WTC11 (cell line): ENCODE measurements around the gene MICAL2. TPM values are rescaled to one million over a fixed set of nuclear protein-coding genes. Genes with fewer than 3 reads are reported as not detected.

ENCODE experiments used
- ATAC-seq: fragments of 200-7000 bp; cut with Tn5 transposase; 2 replicates; pipeline ENCODE4 v1.10.0; 2021; ENCODE audit warnings: mild to moderate bottlenecking, moderate library complexity
- CTCF ChIA-PET: fragments of 300-600 bp; sonication (Branson Sonifier 250); formaldehyde crosslinking; loops from one replicate; lab custom pipeline; 2021; ENCODE audit warnings: antibody characterized with exemption; lab: Charles Lee
- POLR2A ChIA-PET: fragments of 350-600 bp; sonication (Branson Sonifier 250); formaldehyde crosslinking; loops from one replicate; lab custom pipeline; 2021; ENCODE audit warnings: antibody characterized with exemption; lab: Charles Lee
- DNase-seq: peaks from one replicate; pipeline ENCODE4 v3.0.0; 2021; ENCODE audit warnings: low spot score
- H3K27ac Mint-ChIP-seq: 2 replicates; pipeline ENCODE4 v1.8.0; 2021; ENCODE audit warnings: mixed read lengths
- H3K27me3 Mint-ChIP-seq: 2 replicates; pipeline ENCODE4 v1.8.0; 2021; ENCODE audit warnings: low read depth, mild to moderate bottlenecking, moderate library complexity, mixed read lengths
- H3K36me3 Mint-ChIP-seq: 2 replicates; pipeline ENCODE4 v1.8.0; 2021; ENCODE audit warnings: mixed read lengths
- H3K4me1 Mint-ChIP-seq: 2 replicates; pipeline ENCODE4 v1.8.0; 2022; ENCODE audit warnings: mixed read lengths
- H3K4me3 Mint-ChIP-seq: 2 replicates; pipeline ENCODE4 v1.8.0; 2021; ENCODE audit warnings: mild to moderate bottlenecking, moderate library complexity, mixed read lengths
- H3K9me3 Mint-ChIP-seq: 2 replicates; pipeline ENCODE4 v1.8.0; 2021; ENCODE audit warnings: mixed read lengths
- CBFB ChIP-seq: sonication (generic); formaldehyde crosslinking; IDR thresholded peaks from 2 replicates; pipeline ENCODE4 v1.8.1; 2022; ENCODE audit warnings: mild to moderate bottlenecking, low read depth, missing genetic modification reagents
- ELF4 ChIP-seq: sonication (generic); formaldehyde crosslinking; IDR thresholded peaks from 2 replicates; pipeline ENCODE4 v1.8.1; 2022; ENCODE audit warnings: low read depth, mild to moderate bottlenecking, moderate library complexity, missing genetic modification reagents
- ETV6 ChIP-seq: sonication (generic); formaldehyde crosslinking; IDR thresholded peaks from 2 replicates; pipeline ENCODE4 v1.8.1; 2022; ENCODE audit warnings: mild to moderate bottlenecking, missing genetic modification reagents
- FOXP4 ChIP-seq: sonication (generic); formaldehyde crosslinking; IDR thresholded peaks from 2 replicates; pipeline ENCODE4 v1.8.0; 2022; ENCODE audit warnings: mild to moderate bottlenecking, missing genetic modification reagents
- GTF2I ChIP-seq: fragments of 250-450 bp; sonication (Bioruptor Pico); conservative IDR thresholded peaks from 2 replicates; pipeline ENCODE4 v1.4.0; 2021; ENCODE audit warnings: mild to moderate bottlenecking
- JAZF1 ChIP-seq: fragments of 250-450 bp; sonication (Bioruptor Pico); IDR thresholded peaks from 2 replicates; pipeline ENCODE4 v1.9.0; 2021; ENCODE audit warnings: moderate library complexity, mild to moderate bottlenecking, inconsistent platforms
- MLX ChIP-seq: sonication (generic); formaldehyde crosslinking; IDR thresholded peaks from 2 replicates; pipeline ENCODE4 v1.8.1; 2023; ENCODE audit warnings: mild to moderate bottlenecking, missing genetic modification reagents, moderate library complexity
- TCF7 ChIP-seq: sonication (generic); formaldehyde crosslinking; IDR thresholded peaks from 2 replicates; pipeline ENCODE4 v1.8.0; 2022; ENCODE audit warnings: mild to moderate bottlenecking, low read depth, missing genetic modification reagents, moderate library complexity
- ZNF317 ChIP-seq: sonication (generic); formaldehyde crosslinking; IDR thresholded peaks from 2 replicates; pipeline ENCODE4 v1.8.1; 2023; ENCODE audit warnings: low read depth, mild to moderate bottlenecking, moderate library complexity, missing genetic modification reagents, borderline replicate concordance
- ZNF396 ChIP-seq: fragments of 250-450 bp; sonication (Bioruptor Pico); IDR thresholded peaks from 2 replicates; pipeline ENCODE4 v1.8.0; 2021; ENCODE audit warnings: mild to moderate bottlenecking, moderate library complexity, borderline replicate concordance
- total RNA-seq: library from RNA; stranded (reverse); gene quantifications from 3 replicates; pipeline ENCODE4 v1.2.3, GENCODE V29; 2021
- TF ChIP-seq, protein P1 (sequence below): fragments of 250-450 bp; sonication (Bioruptor Pico); IDR thresholded peaks from 2 replicates; pipeline ENCODE4 v2.1.2; 2022; ENCODE audit warnings: mild to moderate bottlenecking, moderate library complexity
- TF ChIP-seq, protein P2 (sequence below): sonication (generic); formaldehyde crosslinking; IDR thresholded peaks from 2 replicates; pipeline ENCODE4 v1.8.1; 2023; ENCODE audit warnings: mild to moderate bottlenecking, missing genetic modification reagents, moderate library complexity
- TF ChIP-seq, protein P3 (sequence below): sonication (generic); formaldehyde crosslinking; IDR thresholded peaks from 2 replicates; pipeline ENCODE4 v1.8.1; 2023; ENCODE audit warnings: mild to moderate bottlenecking, moderate library complexity, missing genetic modification reagents
- TF ChIP-seq, protein P4 (sequence below): fragments of 250-450 bp; sonication (Bioruptor Pico); IDR thresholded peaks from 2 replicates; pipeline ENCODE4 v1.9.0; 2021; ENCODE audit warnings: mild to moderate bottlenecking, borderline replicate concordance

Gene MICAL2
- total RNA-seq, 1 experiment from 2014 or later: 3.1 TPM

GRCh38 chr11:12156301-12157140 lies 46.1 kb downstream of the MICAL2 start:
- ATAC-seq (no peak), DNase-seq (no peak)
- H3K27me3 Mint-ChIP-seq: no peaks in the 10 kb centered on the region
- no peaks in the 10 kb centered on the region for H3K4me1 Mint-ChIP-seq
- H3K36me3 Mint-ChIP-seq: no peaks in the 10 kb centered on the region
- no peak overlapping the region for H3K4me3 Mint-ChIP-seq
- CTCF ChIA-PET: no interaction called here
- POLR2A ChIA-PET: no interaction called here
- H3K9me3 Mint-ChIP-seq: no peaks in the 10 kb centered on the region
- TF ChIP-seq TCF7 (CRISPR knock-in tag) (no peak), FOXP4 (no peak), MLX (CRISPR knock-in tag) (no peak), ELF4 (CRISPR knock-in tag) (no peak), CBFB (CRISPR knock-in tag) (no peak), ZNF396 (CRISPR knock-in tag) (no peak), ETV6 (no peak), GTF2I (no peak), JAZF1 (CRISPR knock-in tag) (no peak), ZNF317 (CRISPR knock-in tag) (no peak)
- TF ChIP-seq, protein P1, sequence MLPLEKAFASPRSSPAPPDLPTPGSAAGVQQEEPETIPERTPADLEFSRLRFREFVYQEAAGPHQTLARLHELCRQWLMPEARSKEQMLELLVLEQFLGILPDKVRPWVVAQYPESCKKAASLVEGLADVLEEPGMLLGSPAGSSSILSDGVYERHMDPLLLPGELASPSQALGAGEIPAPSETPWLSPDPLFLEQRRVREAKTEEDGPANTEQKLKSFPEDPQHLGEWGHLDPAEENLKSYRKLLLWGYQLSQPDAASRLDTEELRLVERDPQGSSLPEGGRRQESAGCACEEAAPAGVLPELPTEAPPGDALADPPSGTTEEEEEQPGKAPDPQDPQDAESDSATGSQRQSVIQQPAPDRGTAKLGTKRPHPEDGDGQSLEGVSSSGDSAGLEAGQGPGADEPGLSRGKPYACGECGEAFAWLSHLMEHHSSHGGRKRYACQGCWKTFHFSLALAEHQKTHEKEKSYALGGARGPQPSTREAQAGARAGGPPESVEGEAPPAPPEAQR: no peak
- TF ChIP-seq, protein P2, sequence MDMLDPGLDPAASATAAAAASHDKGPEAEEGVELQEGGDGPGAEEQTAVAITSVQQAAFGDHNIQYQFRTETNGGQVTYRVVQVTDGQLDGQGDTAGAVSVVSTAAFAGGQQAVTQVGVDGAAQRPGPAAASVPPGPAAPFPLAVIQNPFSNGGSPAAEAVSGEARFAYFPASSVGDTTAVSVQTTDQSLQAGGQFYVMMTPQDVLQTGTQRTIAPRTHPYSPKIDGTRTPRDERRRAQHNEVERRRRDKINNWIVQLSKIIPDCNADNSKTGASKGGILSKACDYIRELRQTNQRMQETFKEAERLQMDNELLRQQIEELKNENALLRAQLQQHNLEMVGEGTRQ (CRISPR knock-in tag): no peak
- TF ChIP-seq, protein P3, sequence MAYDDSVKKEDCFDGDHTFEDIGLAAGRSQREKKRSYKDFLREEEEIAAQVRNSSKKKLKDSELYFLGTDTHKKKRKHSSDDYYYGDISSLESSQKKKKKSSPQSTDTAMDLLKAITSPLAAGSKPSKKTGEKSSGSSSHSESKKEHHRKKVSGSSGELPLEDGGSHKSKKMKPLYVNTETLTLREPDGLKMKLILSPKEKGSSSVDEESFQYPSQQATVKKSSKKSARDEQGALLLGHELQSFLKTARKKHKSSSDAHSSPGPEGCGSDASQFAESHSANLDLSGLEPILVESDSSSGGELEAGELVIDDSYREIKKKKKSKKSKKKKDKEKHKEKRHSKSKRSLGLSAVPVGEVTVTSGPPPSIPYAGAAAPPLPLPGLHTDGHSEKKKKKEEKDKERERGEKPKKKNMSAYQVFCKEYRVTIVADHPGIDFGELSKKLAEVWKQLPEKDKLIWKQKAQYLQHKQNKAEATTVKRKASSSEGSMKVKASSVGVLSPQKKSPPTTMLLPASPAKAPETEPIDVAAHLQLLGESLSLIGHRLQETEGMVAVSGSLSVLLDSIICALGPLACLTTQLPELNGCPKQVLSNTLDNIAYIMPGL (CRISPR knock-in tag): no peak
- TF ChIP-seq, protein P4, sequence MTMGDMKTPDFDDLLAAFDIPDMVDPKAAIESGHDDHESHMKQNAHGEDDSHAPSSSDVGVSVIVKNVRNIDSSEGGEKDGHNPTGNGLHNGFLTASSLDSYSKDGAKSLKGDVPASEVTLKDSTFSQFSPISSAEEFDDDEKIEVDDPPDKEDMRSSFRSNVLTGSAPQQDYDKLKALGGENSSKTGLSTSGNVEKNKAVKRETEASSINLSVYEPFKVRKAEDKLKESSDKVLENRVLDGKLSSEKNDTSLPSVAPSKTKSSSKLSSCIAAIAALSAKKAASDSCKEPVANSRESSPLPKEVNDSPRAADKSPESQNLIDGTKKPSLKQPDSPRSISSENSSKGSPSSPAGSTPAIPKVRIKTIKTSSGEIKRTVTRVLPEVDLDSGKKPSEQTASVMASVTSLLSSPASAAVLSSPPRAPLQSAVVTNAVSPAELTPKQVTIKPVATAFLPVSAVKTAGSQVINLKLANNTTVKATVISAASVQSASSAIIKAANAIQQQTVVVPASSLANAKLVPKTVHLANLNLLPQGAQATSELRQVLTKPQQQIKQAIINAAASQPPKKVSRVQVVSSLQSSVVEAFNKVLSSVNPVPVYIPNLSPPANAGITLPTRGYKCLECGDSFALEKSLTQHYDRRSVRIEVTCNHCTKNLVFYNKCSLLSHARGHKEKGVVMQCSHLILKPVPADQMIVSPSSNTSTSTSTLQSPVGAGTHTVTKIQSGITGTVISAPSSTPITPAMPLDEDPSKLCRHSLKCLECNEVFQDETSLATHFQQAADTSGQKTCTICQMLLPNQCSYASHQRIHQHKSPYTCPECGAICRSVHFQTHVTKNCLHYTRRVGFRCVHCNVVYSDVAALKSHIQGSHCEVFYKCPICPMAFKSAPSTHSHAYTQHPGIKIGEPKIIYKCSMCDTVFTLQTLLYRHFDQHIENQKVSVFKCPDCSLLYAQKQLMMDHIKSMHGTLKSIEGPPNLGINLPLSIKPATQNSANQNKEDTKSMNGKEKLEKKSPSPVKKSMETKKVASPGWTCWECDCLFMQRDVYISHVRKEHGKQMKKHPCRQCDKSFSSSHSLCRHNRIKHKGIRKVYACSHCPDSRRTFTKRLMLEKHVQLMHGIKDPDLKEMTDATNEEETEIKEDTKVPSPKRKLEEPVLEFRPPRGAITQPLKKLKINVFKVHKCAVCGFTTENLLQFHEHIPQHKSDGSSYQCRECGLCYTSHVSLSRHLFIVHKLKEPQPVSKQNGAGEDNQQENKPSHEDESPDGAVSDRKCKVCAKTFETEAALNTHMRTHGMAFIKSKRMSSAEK (CRISPR knock-in tag): no peak
- H3K27ac Mint-ChIP-seq: no peak overlapping the region
